Limb (tissue), 2 donors: ENCODE measurements around the gene SSH2.
A peak's percentile ranks its signal among the peaks of the same experiment; 100 is the strongest.

Experiments used
- DNase-seq, 2 donors: peaks; one replicate each; pipeline ENCODE4 v3.0.0-alpha.2; 2016; ENCODE audit errors: extremely low spot score in 2 of 2

Gene SSH2

GRCh38 chr17:29578626-29579485, 351.2 kb downstream of the SSH2 start:
- DNase-seq: no peak

GRCh38 chr17:29577385-29578211, 352.4 kb downstream of the SSH2 start:
- DNase-seq: peak in 1 of 2 donors; percentile 52

DNA sequence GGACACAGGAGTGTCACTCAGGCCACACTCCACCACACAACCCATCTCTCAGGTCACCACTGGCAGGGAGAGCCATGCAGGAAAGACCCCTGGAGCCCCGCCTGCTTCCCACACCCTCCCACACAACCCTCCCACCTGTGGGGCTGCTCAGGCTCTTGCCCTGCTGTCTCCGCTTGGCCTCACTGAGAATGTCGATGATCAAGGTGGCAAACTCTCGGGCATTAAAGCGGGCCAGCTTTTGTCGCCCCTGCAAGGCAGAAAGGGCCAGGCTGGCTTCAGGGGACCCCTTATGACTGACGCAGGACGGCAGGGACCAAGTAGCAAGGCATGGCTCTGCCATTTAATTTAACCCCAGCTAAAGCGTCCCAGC, 353.0 kb downstream of the SSH2 start:
- DNase-seq: peak in 1 of 2 donors; percentile 24

DNA sequence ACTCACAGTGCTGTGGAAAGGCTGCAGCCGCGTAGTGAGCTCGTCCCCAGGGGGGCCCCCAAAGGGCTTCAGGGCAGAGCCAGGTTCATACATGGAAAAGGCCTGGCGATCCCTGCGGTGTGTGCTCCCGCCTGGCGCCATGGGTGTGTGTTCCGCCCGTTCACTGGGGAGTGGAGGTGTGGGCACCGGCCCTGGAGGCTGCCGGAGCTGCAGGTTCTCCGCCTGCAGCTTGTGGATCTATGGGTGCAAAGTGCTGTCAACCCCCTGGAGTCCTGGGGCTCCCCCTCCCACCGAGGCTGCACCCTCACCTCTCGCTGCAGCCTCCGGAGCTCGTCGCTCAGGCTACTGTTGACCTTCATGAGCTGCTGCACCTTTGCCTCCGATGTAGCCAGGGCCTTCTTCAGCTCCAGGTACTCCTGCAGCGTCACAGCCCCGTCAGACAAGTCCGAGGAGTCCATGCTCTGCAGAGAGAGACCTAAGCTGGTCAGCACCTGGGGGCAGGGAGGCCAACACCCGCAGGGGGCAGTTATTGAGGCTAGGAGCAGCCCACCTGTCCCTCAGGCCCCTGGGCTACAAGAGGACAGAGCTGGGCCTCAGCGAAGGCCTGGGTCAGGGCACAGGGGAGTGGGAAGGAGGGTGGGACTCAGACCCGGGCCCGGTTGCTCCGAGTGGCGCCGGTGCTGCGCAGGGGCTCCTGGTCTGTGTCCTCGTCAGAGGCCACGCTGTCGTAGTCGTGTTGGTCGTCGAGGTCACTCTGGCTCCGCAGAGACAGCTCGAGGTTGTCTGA, 353.6 kb downstream of the SSH2 start:
- peak in 1 of 2 donors; percentile 26 for DNase-seq
